ENCODE results near the gene GJD2. TPM values are rescaled to one million over a fixed set of nuclear protein-coding genes. Genes with fewer than 3 reads are reported as not detected.

The GJD2 gene
- total and polyA plus RNA-seq, 2 of the 13 experiments (the other 11 are each of a cell fraction or from before 2014, with no cell fraction given) = not detected

- intact Hi-C loops (cut with micrococcal nuclease; ENCODE audit: unreplicated experiment) (no loop called here), in situ Hi-C loops (cut with HindIII; ENCODE audit: extremely low pct_ligation_motif_present, low pct_unique_long_range_greater_than_20kb) (no loop called here)
- DNase-seq (ENCODE audit: low spot score) = no peak
- ChIA-PET POLR2A (no interaction called here), CTCF (ENCODE audit: low intra/inter-chr PET ratio, low total read pairs) (no interaction called here)
- Histone ChIP-seq H3K36me3 (replicated peaks in 1 of 2; ENCODE audit: control insufficient read depth in 1 of 2, insufficient read depth in 2 of 2, low read length in 2 of 2) (no peaks in the 10 kb centered on the region), H3K27me3 (ENCODE audit: control insufficient read depth in 1 of 2, insufficient read depth in 2 of 2, low read length in 2 of 2) (peaks cover 1 to 71% of the 10 kb centered on the region in 2 experiments; a peak in 4 of 5 replicates), H3K79me2 (ENCODE audit: insufficient read depth, low read length) (no peaks in the 10 kb centered on the region), H3K4me3 (replicated peaks in 1 of 3; ENCODE audit: insufficient read depth in 1 of 3, low read depth in 2 of 3, low read length in 3 of 3) (no peak overlapping the region; a peak in 1 of 6 replicates), H3K9ac (ENCODE audit: insufficient read depth, low read depth, low read length) (no peak overlapping the region), H2AFZ (ENCODE audit: low read length) (no peak overlapping the region), H4K20me1 (ENCODE audit: insufficient read depth, low read length) (no peaks in the 10 kb centered on the region), H3K27ac (ENCODE audit: extremely low read length, insufficient read depth, low read length) (no peak overlapping the region), H3K9me3 (ENCODE audit: low read length) (no peaks in the 10 kb centered on the region), H3K4me2 (ENCODE audit: low read depth, low read length) (0 out of 2 replicates have a peak overlapping the region, but pooled peaks have one; percentile 24), H3K4me1 (ENCODE audit: insufficient read depth, low read length) (0 out of 2 replicates have a peak, but pooled peaks cover 5% of the 10 kb centered on the region)
- no peak for FAIRE-seq
- BruUV-seq (replicated peaks) = no TSS peak
- TF ChIP-seq ZBTB40 (IDR thresholded peaks at IDR 0.05) = no peak
- TF ChIP-seq ZBTB40 (CRISPR knock-in tag; IDR thresholded peaks at IDR 0.05) = no peak
- TF ChIP-seq EZH2 (conservative IDR thresholded peaks at IDR 0.05; ENCODE audit: low read depth, low read length) = 0 out of 2 replicates have a peak, but pooled peaks have one; percentile 17
- ATAC-seq = no peak; the same call in 2 of the 3 replicates
- 37% methylated on average over 19 of the region's 33 CpGs for WGBS (ENCODE audit: low lambda C conversion rate)
Observed at GRCh38 chr15:34794590-34795206, 39.9 kb upstream of the GJD2 start.
